ENCODE measurements around the gene CYB561.

CYB561 gene

GRCh38 chr17:63395075-63395805 lies 50.9 kb downstream of the CYB561 start:
- no peak for TF ChIP-seq TAF1 (IDR thresholded peaks at IDR 0.05; ENCODE audit: borderline replicate concordance, low read depth, low read length)
- TF ChIP-seq POLR2AphosphoS5 (IDR thresholded peaks at IDR 0.05; ENCODE audit: low read depth, low read length): no peak
- no peak for TF ChIP-seq POLR2A (IDR thresholded peaks at IDR 0.05; ENCODE audit: low read depth, low read length)
- DNase-seq (ENCODE audit: insufficient read length): no peak
- FAIRE-seq: no peak

DNA sequence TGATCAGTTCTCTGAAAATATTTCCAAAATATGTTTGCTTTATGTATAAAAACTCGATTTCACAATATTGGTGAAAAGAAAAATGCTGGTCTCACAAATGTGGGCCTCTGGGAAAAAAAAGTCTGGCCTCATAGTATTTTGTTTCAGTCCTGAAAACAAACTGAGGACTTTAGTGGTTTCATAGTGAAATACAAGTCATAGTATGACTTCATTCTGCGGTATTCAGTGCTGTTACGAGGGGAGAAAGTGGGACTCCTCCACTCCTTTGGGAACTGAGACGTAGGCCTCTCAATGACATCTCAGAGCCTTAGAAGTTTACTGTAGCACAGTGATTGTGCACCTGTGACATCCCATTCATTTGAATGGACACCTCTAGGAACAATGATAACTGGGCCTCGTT lies 56.0 kb downstream of the CYB561 start:
- no peak for TF ChIP-seq TAF1 (IDR thresholded peaks at IDR 0.05; ENCODE audit: borderline replicate concordance, low read depth, low read length)
- no peak for DNase-seq (ENCODE audit: insufficient read length)
- FAIRE-seq: no peak

DNA sequence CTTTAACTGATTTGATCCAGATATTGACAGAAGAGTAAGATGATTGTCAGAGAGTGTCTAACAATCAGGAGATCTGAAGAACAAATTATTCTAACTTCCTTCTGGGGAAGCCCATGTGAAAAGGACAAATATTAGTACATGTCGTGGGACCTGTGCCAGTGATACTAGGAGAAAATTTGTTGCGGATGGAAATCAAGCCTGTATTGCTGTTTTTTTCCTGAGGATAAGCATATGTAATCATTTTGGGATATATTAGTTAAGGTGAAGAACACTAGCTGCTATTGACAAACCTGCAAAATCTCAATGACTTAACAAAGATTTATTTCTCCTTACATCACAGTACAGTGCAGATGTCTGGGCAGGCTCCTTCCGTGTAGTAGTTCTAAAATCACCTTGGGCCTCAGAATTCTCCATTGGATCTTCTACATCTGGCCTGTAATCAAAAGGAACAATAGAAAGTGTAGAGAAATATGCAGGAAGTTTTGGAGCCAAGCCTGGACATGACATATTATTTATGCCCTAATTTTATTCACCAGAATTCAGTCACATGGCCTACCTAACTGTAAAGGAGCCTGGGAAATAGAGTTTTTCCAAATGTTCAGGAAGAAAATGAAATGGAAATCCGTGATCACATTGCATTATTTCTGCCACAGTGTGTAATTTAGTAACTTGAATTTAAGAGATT lies 58.3 kb downstream of the CYB561 start:
- no peak for FAIRE-seq
- no peak for TF ChIP-seq POLR2A (IDR thresholded peaks at IDR 0.05; ENCODE audit: low read depth, low read length)
- TF ChIP-seq TAF1 (IDR thresholded peaks at IDR 0.05; ENCODE audit: borderline replicate concordance, low read depth, low read length): no peak
- no peak for TF ChIP-seq POLR2AphosphoS5 (IDR thresholded peaks at IDR 0.05; ENCODE audit: low read depth, low read length)
- DNase-seq (ENCODE audit: insufficient read length): no peak

- TF ChIP-seq POLR2A (IDR thresholded peaks at IDR 0.05; ENCODE audit: low read depth, low read length) (no peak), TAF1 (IDR thresholded peaks at IDR 0.05; ENCODE audit: borderline replicate concordance, low read depth, low read length) (no peak), POLR2AphosphoS5 (IDR thresholded peaks at IDR 0.05; ENCODE audit: low read depth, low read length) (no peak)
- DNase-seq (ENCODE audit: insufficient read length): no peak
- FAIRE-seq: no peak
These were observed 63.3 kb downstream of the CYB561 start for GRCh38 chr17:63382826-63383225.

Measured in GM12892 (cell line).